KOPT-K1 (cell line): Measurements from ENCODE around the gene C19orf33.

Source experiments
- H3K27ac ChIP-seq: fragments of 200-600 bp; sonication (generic); 2 replicates; pipeline ENCODE4 v1.5.1; 2016; ENCODE audit warnings: antibody characterized with exemption, mild to moderate bottlenecking, low read depth, low read length; ENCODE audit not compliant: poor library complexity, severe bottlenecking
- H3K36me3 ChIP-seq: fragments of 200-600 bp; sonication (generic); 2 replicates; pipeline ENCODE4 v1.5.1; 2017; ENCODE audit warnings: antibody characterized with exemption, mild to moderate bottlenecking, low read length, moderate library complexity; ENCODE audit not compliant: insufficient read depth
- H3K9me3 ChIP-seq: fragments of 200-600 bp; sonication (generic); 2 replicates; pipeline ENCODE4 v1.5.1; 2017; ENCODE audit warnings: antibody characterized with exemption, low read length, mild to moderate bottlenecking; ENCODE audit not compliant: insufficient read depth, poor library complexity, severe bottlenecking

C19orf33 gene

DNA sequence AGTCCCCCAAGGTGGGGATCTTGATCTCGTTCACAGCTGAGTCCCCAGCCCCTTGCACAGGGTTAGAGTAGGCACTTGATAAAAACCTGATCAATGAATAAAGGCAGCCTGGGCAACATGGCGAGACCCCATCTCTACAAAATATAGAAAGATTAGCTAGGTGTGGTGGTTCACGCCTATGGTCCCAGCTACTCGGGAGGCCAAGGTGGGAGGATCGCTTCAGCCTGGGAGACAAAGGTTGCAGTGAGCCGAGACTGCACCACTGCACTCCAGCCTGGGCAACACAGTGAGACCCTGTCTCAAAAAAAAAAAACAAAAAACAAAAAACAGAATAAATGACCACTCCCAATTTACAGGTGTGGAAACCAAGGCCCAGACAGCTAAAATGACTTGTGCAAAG, 6.9 kb downstream of the C19orf33 start:
- Histone ChIP-seq H3K27ac (no peak overlapping the region), H3K36me3 (peaks cover 25% of the 10 kb centered on the region), H3K9me3 (no peaks in the 10 kb centered on the region)

DNA sequence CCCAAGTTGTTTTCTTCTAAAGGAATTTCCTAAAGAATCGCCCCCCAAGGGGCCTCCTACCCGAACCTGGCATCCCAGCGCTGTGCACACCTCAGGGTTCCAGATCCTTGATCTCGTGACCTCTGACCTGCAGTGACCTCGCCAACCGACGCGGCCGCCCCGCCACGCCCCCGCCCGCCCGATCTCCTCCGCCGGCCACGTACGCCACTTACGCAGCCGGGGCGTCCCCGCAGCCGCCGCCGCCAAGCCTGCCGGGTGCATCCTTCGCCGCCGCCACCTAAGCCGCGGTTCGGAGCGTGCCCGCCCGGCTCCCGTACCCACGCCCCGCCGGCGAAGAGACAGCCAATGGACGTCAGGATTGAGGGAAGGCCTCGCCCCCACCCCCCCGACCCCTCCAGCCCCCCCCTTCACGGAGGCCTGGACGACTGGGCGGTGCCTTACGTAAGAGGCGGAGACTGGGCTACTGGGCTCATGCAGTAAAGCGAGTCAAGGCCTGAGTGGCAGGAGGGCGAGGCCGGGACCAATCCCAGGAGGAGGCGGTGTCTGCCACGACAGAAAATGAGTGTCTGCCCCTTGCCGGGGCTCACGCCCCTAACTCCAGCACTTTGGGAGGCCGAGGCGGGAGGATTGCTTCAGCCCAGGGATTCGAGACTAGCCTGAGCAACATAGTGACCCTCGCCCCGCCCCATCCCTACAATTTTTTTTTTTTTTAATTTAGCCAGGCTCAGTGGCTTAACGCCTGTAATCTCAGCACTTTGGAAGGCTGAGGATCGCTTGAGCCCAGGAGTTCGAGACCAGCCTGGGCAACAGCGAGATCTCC, 11.8 kb downstream of the C19orf33 start, which contains the start of gene YIF1B:
Gene YIF1B, minus strand, starts transcription at position 291 of the 820 bp plus-strand sequence. Its CDS starts 30 bp downstream, at position 261.
- Histone ChIP-seq H3K36me3 (no peaks in the 10 kb centered on the region), H3K27ac (peak within 1 kb of the TSS; percentile 72), H3K9me3 (no peaks in the 10 kb centered on the region)

DNA sequence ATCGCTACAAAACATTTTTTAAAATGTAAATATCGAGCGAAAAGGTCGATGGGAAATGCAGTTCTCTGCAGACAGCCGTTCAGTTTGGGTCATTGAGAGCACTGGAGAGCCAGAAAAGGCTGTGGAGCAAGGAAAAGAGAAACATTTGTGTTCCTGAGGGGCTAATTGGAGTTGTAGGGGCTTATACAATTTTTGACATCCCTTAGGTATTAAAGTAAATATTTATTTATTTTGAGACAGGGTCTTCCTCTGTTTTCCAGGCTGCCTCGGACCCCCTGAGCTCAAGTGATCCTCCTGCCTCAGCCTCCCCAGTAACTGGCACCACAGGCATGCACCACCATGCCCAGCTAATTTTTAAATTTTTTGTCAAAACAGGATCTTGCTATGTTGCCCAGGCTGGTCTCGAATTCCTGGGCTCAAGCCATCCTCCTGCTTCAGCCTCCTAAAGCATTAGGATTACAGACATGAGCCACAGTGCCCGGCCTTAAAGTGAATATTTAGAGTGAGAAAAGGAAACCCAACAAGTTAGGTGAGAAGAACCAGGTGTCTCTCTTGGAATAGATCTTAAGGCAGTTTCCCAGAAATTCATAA, 12.5 kb downstream of the C19orf33 start:
- H3K36me3 ChIP-seq: no peaks in the 10 kb centered on the region
- peak overlapping the region; percentile 32 for H3K27ac ChIP-seq
- no peaks in the 10 kb centered on the region for H3K9me3 ChIP-seq

DNA sequence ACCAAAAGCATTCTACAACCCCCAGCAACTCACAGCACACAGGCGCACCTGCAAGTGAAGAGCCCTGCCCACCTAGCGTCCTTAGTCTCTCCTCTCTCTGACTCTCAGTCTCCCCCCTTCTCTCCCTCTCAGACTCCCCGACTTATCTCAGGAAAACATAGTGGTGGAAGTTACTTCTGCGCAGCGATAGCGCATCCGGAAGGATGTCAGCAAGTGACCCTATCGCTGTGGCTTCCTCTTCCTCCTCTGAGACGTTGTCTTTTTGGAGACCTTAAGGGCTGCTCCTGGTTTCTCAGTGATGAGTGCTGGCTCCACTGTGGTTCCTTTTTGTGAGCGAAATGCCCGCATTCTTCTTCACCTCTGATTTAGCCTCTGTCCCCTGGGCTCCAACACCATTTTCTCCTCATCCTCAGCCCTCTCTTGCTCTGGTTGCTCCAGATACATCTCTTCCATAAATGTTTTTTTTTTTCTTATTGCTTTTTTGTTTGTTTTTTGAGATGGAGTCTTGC, 13.1 kb downstream of the C19orf33 start:
- H3K36me3 ChIP-seq: no peaks in the 10 kb centered on the region
- no peaks in the 10 kb centered on the region for H3K9me3 ChIP-seq
- H3K27ac ChIP-seq: no peak overlapping the region

DNA sequence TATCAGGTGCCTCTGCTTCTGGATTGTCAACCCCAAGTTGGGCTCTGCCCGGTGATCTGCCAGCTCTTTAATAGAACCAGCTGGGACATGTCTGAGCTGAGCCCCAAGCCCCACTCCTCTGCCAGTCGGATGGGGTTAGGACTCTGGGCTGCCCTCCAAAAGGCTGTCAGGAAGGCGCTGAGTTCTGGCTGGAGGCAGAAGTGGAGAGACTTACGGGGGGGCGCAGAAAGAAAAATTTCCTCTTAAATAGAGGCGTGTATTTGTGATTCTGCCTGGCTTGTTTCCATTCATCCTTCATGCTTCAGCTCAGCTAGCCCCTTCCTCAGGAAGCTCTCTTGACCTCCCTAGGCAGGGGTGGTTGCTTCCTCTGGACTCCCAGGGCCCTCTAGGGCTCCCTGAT, 14.6 kb downstream of the C19orf33 start:
- Histone ChIP-seq H3K9me3 (no peaks in the 10 kb centered on the region), H3K27ac (no peak overlapping the region), H3K36me3 (no peaks in the 10 kb centered on the region)

DNA sequence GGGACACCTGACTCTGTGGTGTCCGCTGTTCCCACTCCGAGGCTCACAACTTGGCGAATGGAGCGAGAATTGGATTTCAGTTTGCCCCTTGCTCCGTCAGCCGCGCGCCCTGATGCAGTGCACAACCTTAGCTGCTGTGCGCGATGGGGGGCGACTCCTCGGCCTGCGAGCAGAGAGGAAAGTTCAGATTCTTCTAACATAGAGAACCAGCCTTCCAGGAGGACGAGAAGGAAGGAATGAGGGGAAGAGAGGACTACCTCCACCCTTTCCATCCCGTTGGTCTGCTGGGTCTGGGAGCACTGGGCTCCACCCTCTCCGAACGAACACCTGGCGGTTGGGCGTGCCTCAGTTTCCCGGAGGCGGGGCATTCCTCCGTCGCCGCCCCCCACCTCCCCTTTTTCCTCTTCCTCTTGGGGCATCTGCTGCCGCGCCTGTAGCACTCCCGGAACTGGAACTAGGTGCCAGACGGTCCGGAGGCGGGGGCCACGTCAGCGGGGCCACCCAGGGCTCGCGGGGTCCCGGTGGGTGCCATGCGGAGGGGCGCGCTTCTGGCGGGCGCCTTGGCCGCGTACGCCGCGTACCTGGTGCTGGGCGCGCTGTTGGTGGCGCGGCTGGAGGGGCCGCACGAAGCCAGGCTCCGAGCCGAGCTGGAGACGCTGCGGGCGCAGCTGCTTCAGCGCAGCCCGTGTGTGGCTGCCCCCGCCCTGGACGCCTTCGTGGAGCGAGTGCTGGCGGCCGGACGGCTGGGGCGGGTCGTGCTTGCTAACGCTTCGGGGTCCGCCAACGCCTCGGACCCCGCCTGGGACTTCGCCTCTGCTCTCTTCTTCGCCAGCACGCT, 15.6 kb downstream of the C19orf33 start, which contains the start of gene KCNK6:
Gene KCNK6, plus strand, starts transcription at position 425 of the 838 bp plus-strand sequence. Its CDS starts 106 bp downstream, at position 531.
- H3K9me3 ChIP-seq: no peaks in the 10 kb centered on the region
- no peaks in the 10 kb centered on the region for H3K36me3 ChIP-seq
- H3K27ac ChIP-seq: no peak within 1 kb of the TSS

DNA sequence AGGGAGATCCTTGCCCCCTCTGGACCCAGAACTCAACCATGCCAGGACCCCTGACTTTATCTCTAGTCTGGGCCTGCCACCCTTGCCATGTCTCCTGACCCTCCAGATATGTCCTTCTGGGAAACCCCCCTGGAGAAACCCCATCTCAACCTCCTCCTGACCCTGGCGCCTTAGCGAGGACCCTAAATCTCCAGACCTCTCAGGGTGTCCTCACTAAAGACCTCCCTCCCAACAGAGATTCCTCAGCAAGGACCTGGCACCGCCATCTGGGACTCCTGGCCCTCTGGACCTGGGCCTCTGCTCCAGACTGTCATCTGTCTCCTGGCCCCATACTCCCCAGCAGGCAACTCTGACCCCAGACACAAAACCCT, 16.9 kb downstream of the C19orf33 start:
- no peaks in the 10 kb centered on the region for H3K9me3 ChIP-seq
- H3K36me3 ChIP-seq: no peaks in the 10 kb centered on the region
- no peak overlapping the region for H3K27ac ChIP-seq

DNA sequence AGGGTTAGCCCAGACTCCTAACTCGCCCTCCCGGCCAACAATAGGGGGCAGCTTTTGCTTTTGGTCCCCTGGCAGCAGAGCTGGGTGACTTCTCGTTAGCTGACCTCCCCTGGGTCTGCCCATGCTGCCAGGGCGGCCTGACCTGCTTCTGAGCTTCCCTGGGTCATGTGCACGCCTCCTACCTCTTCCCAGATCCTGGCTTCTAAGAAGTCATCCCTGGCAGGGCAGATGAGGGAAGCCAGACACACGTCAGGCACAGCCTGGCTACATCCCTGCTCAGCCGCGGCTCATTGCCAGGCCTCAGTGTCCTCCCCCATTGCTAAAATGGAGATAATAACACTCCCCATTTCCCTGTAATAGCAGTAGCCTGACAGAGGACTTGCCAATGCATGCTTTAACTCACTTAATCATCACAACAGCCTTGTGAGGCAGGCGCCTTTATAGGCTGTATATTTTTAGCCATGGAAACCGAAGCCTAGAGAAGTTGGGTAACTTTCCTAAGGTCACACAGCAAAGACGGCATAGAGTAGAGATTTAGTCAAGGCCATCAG, 17.7 kb downstream of the C19orf33 start:
- Histone ChIP-seq H3K36me3 (no peaks in the 10 kb centered on the region), H3K9me3 (no peaks in the 10 kb centered on the region), H3K27ac (no peak overlapping the region)

DNA sequence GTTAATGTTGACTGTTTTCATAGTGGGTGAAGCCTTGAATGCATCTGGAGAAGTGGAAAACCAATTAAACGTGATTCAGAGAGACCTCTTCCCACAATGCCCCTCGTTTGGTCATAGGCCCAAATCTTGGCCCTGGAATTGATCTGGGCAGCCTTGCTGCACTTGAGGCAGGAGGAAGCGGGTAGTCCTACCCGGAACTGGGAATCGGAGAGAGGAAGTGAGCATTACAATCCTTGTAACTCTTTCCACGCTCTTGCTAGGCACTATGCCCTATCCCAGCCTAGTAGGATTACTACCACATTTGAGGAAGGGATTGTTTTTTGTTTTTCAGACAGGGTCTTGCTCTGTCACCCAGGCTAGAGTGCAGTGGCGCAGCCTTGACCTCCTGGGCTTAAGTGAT, 19.2 kb downstream of the C19orf33 start:
- no peaks in the 10 kb centered on the region for H3K36me3 ChIP-seq
- no peaks in the 10 kb centered on the region for H3K9me3 ChIP-seq
- no peak overlapping the region for H3K27ac ChIP-seq

DNA sequence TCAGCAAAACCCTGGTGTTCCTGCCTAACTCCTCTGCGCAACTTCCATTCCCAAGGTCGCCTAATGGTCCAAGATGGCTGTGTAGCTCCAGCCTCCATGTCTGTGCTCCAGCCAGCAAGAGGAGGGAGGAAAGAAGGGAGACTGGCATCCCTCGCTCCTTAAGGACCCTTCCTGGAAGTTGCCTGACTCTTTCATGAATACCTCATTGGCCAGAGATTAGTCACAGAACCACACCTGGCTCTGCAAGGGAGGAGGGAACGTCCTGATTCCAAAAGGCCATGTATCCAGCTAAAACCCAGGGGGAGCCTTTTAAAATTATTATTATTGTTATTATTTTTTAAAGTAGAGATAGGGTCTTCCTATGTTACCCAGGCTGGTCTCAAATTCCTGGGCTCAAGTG, 20.4 kb downstream of the C19orf33 start:
- no peaks in the 10 kb centered on the region for H3K9me3 ChIP-seq
- H3K36me3 ChIP-seq: no peaks in the 10 kb centered on the region
- no peak overlapping the region for H3K27ac ChIP-seq

DNA sequence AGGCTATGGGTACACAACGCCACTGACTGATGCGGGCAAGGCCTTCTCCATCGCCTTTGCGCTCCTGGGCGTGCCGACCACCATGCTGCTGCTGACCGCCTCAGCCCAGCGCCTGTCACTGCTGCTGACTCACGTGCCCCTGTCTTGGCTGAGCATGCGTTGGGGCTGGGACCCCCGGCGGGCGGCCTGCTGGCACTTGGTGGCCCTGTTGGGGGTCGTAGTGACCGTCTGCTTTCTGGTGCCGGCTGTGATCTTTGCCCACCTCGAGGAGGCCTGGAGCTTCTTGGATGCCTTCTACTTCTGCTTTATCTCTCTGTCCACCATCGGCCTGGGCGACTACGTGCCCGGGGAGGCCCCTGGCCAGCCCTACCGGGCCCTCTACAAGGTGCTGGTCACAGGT, 22.5 kb downstream of the C19orf33 start:
- Histone ChIP-seq H3K9me3 (no peaks in the 10 kb centered on the region), H3K27ac (no peak overlapping the region), H3K36me3 (no peaks in the 10 kb centered on the region)

DNA sequence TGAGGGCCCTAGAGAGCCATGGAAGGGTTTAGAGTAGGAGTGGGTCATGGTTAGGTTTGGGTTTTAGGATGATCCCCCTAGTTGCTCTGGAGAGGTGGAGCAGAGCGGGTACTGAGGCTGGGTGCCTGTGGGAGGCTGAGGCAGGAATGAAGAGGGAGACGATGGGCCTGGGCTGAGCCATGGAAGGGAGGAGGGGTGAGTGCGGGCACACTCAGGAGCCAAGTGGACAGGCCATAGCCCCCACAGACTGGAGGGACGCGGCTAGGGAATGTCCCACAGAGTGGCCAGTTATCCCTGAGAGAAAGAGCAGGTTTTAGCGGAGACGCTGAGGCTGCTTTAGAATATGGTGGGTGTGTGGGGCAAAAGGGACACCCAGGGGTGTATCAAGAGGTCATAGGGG, 25.6 kb downstream of the C19orf33 start:
- Histone ChIP-seq H3K36me3 (no peaks in the 10 kb centered on the region), H3K9me3 (no peaks in the 10 kb centered on the region), H3K27ac (no peak overlapping the region)

DNA sequence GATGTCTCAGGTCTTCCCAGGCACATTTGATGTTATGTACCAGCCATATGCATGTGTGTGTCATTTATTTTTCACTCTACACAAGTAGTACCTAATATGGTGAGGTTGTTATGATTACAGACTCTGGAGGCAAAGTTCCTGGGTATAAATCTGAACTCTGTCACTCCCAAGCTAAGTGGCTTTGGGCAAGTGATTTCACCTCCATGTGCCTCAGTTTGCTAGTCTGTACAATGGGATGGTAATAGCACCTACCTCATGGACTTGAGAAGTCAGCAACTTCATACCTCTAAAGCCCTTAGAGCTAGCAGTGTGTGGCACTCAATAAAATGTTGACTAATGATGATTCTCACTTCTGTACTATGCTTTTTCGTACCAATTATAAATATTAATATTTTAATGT, 27.7 kb downstream of the C19orf33 start:
- H3K9me3 ChIP-seq: no peaks in the 10 kb centered on the region
- H3K36me3 ChIP-seq: no peaks in the 10 kb centered on the region
- no peak overlapping the region for H3K27ac ChIP-seq

DNA sequence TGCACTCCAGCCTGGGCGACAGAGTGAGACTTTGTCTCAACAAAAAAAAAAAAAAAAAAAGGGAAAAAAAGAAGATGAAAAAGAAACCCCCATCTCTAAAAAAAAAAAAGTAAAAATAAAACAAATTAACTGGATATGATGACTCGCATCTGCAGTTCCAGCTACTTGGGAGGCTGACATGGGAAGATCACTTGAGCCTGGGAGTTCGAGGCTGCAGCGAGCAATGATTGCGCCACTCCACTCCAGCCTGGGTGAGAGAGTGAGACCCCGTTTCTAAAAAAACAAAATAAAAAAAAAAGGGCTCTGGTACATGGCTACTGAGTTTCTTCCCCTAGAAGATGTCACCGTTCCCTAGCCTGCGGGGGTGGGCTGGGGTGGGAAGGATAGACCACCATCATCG, 29.2 kb downstream of the C19orf33 start:
- Histone ChIP-seq H3K27ac (no peak overlapping the region), H3K36me3 (no peaks in the 10 kb centered on the region)

More for the DNA sequence above, 29.2 kb downstream of the C19orf33 start:
- H3K9me3 ChIP-seq: no peaks in the 10 kb centered on the region
